Nephron progenitor cell (in vitro differentiated cells): ENCODE results near the gene CNTNAP2.
"Not testable (repeated sequence)": the region's sequence is repeated elsewhere in the genome, so short reads cannot be mapped to it uniquely, and the experiment has no call there.

Source experiments
- DNase-seq: peaks from one replicate; pipeline ENCODE4 v3.0.0; 2021
- H3K27ac Mint-ChIP-seq: 2 replicates; pipeline ENCODE4 v1.8.0; 2021; ENCODE audit warnings: mild to moderate bottlenecking, moderate library complexity, mixed read lengths
- H3K27me3 Mint-ChIP-seq: 2 replicates; pipeline ENCODE4 v1.8.0; 2021; ENCODE audit warnings: mild to moderate bottlenecking, low read depth, mixed read lengths; ENCODE audit not compliant: poor library complexity
- H3K36me3 Mint-ChIP-seq: 2 replicates; pipeline ENCODE4 v1.8.0; 2021; ENCODE audit warnings: low read depth, mixed read lengths
- H3K4me1 Mint-ChIP-seq: 2 replicates; pipeline ENCODE4 v1.8.0; 2021; ENCODE audit warnings: mixed read lengths
- H3K4me3 Mint-ChIP-seq: 2 replicates; pipeline ENCODE4 v1.8.0; 2021; ENCODE audit warnings: mild to moderate bottlenecking, moderate library complexity, mixed read lengths
- H3K9me3 Mint-ChIP-seq: 2 replicates; pipeline ENCODE4 v1.8.0; 2021; ENCODE audit warnings: mild to moderate bottlenecking, moderate library complexity, mixed read lengths
- TF ChIP-seq, protein P1 (sequence below): fragments of 200-600 bp; sonication (generic); IDR thresholded peaks from 2 replicates; pipeline ENCODE4 v1.5.0; 2021; ENCODE audit warnings: antibody characterized with exemption

The CNTNAP2 gene

DNA sequence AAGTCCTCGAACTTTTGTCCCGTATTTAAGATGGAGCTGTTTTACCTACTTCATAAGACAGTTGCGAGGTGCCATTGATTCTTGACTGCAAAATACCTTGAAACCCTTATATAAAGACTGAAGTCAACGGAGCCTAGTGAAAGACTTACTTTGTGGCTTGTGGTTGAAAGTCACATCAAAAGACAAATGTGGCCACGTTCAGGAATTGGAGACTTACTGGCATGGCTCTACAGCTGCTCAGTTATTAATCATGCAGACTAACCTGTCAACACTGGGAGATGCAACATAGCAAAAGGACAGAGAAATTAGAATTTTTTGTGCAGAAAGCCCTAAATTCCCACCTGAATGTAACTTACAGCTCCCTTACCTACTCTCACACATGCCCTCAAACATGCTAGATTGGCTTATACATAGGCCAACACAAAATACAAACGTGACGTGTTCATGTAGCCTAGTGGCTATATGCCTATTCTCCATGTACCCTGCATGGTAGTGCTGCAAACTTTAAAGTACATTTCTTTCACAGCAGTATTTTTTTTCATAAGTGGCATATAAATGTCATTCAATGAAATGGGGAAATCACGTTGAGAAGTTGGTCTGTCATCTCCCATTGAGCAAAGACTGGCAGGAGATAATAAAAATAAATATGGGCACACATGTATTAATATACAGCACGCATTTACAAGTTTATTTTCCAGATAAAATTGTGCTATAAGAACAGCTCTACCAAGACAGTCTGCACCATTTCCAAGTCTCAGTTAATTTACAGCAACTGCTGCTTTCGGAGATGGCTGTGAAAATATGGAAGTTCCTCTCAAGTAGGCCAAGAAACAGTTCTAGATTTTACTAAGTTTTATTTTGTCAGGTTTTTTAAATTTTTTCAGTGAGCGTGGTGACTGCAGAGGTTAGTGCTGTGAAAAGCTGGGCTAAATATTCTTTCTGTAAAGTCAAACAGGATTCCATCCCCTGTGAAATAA, 2303.5 kb downstream of the CNTNAP2 start:
- H3K27me3 Mint-ChIP-seq = peaks cover 4% of the 10 kb centered on the region
- peaks cover 10% of the 10 kb centered on the region for H3K9me3 Mint-ChIP-seq
- TF ChIP-seq, protein P1, sequence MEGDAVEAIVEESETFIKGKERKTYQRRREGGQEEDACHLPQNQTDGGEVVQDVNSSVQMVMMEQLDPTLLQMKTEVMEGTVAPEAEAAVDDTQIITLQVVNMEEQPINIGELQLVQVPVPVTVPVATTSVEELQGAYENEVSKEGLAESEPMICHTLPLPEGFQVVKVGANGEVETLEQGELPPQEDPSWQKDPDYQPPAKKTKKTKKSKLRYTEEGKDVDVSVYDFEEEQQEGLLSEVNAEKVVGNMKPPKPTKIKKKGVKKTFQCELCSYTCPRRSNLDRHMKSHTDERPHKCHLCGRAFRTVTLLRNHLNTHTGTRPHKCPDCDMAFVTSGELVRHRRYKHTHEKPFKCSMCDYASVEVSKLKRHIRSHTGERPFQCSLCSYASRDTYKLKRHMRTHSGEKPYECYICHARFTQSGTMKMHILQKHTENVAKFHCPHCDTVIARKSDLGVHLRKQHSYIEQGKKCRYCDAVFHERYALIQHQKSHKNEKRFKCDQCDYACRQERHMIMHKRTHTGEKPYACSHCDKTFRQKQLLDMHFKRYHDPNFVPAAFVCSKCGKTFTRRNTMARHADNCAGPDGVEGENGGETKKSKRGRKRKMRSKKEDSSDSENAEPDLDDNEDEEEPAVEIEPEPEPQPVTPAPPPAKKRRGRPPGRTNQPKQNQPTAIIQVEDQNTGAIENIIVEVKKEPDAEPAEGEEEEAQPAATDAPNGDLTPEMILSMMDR = no peak
- H3K27ac Mint-ChIP-seq = no peak overlapping the region
- no peak overlapping the region for H3K4me3 Mint-ChIP-seq
- H3K36me3 Mint-ChIP-seq = peaks cover 8% of the 10 kb centered on the region
- no peak for DNase-seq
- H3K4me1 Mint-ChIP-seq = no peaks in the 10 kb centered on the region

DNA sequence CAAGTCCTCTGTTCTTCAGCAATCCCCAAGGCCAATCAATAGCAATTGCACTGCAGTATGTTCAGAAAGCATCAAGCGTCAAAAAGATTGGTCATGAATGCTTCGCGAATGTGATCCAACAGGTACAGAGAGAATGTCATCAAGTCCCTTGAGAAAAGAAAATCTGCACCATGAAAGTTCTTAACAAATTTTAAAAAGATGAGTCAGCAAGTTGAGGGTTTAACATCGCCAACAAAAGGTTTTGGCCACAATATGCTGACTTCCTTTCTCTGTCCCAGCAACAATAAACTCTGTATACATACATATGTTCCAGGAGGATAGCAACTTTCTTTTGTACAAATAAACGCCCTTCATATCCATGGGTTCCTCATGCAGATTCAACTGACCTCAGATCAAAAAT, 2305.4 kb downstream of the CNTNAP2 start:
- peaks cover 23% of the 10 kb centered on the region for H3K9me3 Mint-ChIP-seq
- DNase-seq = no peak
- TF ChIP-seq, protein P1 = no peak
- H3K27me3 Mint-ChIP-seq = peaks cover 7% of the 10 kb centered on the region
- no peaks in the 10 kb centered on the region for H3K4me1 Mint-ChIP-seq
- no peak overlapping the region for H3K27ac Mint-ChIP-seq
- H3K36me3 Mint-ChIP-seq = peaks cover 13% of the 10 kb centered on the region
- no peak overlapping the region for H3K4me3 Mint-ChIP-seq

- H3K4me3 Mint-ChIP-seq, H3K4me1 Mint-ChIP-seq, H3K27ac Mint-ChIP-seq, H3K27me3 Mint-ChIP-seq, DNase-seq: not testable (repeated sequence)
- peaks cover 35% of the 10 kb centered on the region for H3K9me3 Mint-ChIP-seq
- peaks cover 13% of the 10 kb centered on the region for H3K36me3 Mint-ChIP-seq
Measured at GRCh38 chr7:148426393-148426792, 2309.8 kb downstream of the CNTNAP2 start.

GRCh38 chr7:148430690-148431089, 2314.1 kb downstream of the CNTNAP2 start:
- H3K4me3 Mint-ChIP-seq, H3K36me3 Mint-ChIP-seq, H3K27me3 Mint-ChIP-seq, H3K27ac Mint-ChIP-seq, DNase-seq, H3K4me1 Mint-ChIP-seq: not testable (repeated sequence)
- H3K9me3 Mint-ChIP-seq = peaks cover 19% of the 10 kb centered on the region

DNA sequence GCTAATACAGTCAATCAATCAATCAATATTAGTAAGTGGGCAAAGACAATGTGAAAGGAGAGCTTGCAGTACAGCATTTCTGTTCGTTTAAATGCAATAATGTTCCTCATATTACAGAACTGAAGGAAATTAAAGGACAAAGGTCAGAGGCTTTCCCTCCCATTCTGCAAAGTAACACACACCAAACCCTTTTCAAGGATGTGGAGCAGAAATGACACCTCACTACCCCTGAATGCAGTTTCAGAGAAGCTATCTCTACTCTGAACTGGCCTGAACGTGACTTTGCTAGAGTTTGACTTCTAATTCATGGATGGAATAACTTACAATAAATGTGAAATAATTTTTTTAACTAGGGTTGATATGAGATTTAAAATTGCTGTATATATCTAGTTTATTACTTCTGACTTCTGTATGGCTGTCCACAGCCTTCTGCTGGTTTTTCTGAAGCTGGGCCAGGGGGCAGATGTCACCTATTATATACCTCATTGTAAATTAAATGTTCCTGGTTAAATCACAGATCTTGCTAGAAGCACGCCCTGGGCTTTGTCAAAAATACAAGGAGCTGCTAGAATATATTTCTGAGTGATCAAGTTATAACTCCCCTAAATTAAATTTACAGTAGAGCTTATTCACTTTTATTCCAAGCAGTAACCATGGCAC, 2317.1 kb downstream of the CNTNAP2 start:
- DNase-seq = no peak
- Mint-ChIP-seq H3K4me3 (no peak overlapping the region), H3K27ac (no peak overlapping the region)

GRCh38 chr7:148434181-148434757, 2317.7 kb downstream of the CNTNAP2 start:
- no peak overlapping the region for H3K27ac Mint-ChIP-seq
- H3K36me3 Mint-ChIP-seq = no peaks in the 10 kb centered on the region
- no peak overlapping the region for H3K4me3 Mint-ChIP-seq
- peaks cover 4% of the 10 kb centered on the region for H3K9me3 Mint-ChIP-seq
- TF ChIP-seq, protein P1 = no peak
- peaks cover 9% of the 10 kb centered on the region for H3K4me1 Mint-ChIP-seq
- no peak for DNase-seq
- H3K27me3 Mint-ChIP-seq = peaks cover 5% of the 10 kb centered on the region

More for the DNA sequence above, 2317.1 kb downstream of the CNTNAP2 start:
- peaks cover 4% of the 10 kb centered on the region for H3K9me3 Mint-ChIP-seq
- peaks cover 9% of the 10 kb centered on the region for H3K4me1 Mint-ChIP-seq
- H3K36me3 Mint-ChIP-seq = no peaks in the 10 kb centered on the region
- peaks cover 5% of the 10 kb centered on the region for H3K27me3 Mint-ChIP-seq
- TF ChIP-seq, protein P1 = no peak
